ENCODE data around the gene CSF3.

Gene CSF3

DNA sequence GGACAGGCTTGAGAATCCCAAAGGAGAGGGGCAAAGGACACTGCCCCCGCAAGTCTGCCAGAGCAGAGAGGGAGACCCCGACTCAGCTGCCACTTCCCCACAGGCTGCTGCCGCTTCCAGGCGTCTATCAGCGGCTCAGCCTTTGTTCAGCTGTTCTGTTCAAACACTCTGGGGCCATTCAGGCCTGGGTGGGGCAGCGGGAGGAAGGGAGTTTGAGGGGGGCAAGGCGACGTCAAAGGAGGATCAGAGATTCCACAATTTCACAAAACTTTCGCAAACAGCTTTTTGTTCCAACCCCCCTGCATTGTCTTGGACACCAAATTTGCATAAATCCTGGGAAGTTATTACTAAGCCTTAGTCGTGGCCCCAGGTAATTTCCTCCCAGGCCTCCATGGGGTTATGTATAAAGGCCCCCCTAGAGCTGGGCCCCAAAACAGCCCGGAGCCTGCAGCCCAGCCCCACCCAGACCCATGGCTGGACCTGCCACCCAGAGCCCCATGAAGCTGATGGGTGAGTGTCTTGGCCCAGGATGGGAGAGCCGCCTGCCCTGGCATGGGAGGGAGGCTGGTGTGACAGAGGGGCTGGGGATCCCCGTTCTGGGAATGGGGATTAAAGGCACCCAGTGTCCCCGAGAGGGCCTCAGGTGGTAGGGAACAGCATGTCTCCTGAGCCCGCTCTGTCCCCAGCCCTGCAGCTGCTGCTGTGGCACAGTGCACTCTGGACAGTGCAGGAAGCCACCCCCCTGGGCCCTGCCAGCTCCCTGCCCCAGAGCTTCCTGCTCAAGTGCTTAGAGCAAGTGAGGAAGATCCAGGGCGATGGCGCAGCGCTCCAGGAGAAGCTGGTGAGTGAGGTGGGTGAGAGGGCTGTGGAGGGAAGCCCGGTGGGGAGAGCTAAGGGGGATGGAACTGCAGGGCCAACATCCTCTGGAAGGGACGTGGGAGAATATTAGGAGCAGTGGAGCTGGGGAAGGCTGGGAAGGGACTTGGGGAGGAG lies at the start of gene CSF3:
Gene CSF3, plus strand, starts transcription at position 436 of the 993 bp plus-strand sequence. Its CDS starts 35 bp downstream, at position 471.
- peak; percentile 68 to 89 (median 75) for DNase-seq

- no peak for DNase-seq
Measured at GRCh38 chr17:39966771-39967170, 48.5 kb upstream of the CSF3 start.

- DNase-seq, result no peak
Measured at GRCh38 chr17:39968761-39969160, 46.5 kb upstream of the CSF3 start.

DNA sequence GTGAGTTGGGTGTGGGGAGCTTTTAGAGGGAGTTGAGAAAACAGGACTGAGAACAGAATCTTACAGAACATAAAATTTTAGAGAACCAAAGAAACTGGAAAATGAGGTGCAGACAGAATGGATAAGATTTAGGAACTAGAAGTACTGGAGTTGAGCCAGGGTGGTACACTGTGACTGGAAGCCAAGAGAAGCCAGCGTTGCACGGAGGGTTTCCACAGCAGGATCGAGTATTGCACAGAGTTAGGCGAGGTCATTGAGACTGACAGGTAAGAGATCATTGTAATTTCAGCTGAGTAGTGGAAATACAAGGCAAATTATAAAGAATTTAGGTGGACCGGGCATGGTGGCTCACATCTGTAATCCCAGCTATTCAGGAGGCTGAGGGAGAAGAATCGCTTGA lies 45.9 kb upstream of the CSF3 start:
- peak; percentile 35 to 50 (median 45) for DNase-seq

GRCh38 chr17:39970157-39970692 lies 45.0 kb upstream of the CSF3 start:
- DNase-seq, result no peak

GRCh38 chr17:39971076-39971603 lies 44.1 kb upstream of the CSF3 start:
- no peak for DNase-seq

DNA sequence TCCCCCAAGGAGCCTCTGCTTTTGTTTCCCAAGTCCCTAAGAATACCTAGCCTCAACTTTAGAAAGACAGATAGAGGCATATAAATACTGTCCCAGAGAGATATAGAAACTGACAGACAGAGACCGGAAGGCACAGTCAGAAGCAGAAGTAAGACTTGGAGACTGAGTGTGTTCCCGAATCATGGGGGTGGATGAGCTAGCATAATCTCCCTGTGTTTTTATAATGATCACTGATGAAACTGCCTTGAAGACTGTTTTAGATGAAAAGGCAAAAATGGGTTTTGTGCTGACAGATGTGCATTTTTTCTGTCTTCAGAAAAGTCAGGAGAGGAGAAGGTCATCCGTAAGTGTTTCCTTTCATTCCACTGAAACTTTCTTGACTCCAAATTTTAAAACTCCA lies 43.0 kb upstream of the CSF3 start:
- peak; percentile 81 to 90 (median 82) for DNase-seq

- no peak for DNase-seq
Measured at GRCh38 chr17:39973496-39973895, 41.7 kb upstream of the CSF3 start.

- DNase-seq, result no peak
Measured at GRCh38 chr17:39974433-39974832, 40.8 kb upstream of the CSF3 start.

GRCh38 chr17:39975801-39976200 lies 39.4 kb upstream of the CSF3 start:
- DNase-seq, result no peak

DNA sequence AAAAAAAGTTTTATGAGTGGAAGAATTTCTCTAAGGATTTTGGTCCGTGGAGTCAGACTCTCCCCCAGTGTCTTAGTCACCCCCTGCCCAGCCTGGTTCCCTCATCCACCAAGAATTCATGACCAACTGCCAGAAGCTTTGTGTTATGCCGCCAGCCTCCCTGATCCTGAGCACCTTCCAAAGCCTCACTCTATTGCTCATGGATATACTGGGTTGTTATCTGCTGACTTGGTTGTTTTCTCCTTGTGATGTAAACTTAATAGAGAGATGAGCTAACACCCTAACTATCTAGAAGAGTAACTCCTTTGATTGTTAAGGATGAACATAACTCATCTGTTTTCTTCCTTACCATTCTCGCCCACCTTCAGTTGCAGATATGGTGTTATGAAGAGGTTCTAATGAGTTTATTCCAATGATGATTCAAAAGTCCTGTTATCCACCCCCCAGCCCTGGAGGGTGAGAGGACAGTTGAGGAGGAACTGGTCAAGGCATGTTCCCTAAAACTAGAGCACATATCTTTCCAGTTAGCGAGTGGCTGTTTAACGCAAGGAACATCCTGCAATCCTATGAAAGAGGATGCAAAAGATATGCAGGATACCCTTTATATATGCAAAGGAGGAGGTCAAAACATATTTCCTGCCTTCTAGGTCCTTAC lies 36.1 kb upstream of the CSF3 start:
- DNase-seq, result peak; percentile 53 to 56 (median 53)

DNA sequence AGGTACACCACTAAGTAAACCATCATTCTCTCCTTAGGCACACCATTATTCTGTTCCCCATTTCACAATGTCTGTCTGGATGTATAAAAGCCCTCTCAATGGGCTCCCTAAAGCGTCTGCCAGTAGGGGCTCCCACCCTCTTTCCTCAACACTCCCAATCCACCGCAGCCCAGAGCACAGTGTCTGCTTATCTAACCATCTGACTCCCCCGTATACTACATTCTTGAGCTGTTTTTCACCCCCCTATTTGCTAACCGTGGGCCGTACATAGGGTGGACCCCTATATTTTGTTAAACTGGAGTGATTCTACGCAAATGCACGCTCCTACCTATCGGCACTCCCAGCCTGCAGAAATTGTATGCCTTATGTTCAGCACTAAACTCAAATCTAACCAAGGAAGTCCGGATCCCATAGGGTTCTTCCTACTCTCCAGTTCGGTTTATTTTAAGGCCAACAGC lies 35.3 kb upstream of the CSF3 start:
- peak in 2 of 3 donors; percentile 19 to 41 for DNase-seq

DNA sequence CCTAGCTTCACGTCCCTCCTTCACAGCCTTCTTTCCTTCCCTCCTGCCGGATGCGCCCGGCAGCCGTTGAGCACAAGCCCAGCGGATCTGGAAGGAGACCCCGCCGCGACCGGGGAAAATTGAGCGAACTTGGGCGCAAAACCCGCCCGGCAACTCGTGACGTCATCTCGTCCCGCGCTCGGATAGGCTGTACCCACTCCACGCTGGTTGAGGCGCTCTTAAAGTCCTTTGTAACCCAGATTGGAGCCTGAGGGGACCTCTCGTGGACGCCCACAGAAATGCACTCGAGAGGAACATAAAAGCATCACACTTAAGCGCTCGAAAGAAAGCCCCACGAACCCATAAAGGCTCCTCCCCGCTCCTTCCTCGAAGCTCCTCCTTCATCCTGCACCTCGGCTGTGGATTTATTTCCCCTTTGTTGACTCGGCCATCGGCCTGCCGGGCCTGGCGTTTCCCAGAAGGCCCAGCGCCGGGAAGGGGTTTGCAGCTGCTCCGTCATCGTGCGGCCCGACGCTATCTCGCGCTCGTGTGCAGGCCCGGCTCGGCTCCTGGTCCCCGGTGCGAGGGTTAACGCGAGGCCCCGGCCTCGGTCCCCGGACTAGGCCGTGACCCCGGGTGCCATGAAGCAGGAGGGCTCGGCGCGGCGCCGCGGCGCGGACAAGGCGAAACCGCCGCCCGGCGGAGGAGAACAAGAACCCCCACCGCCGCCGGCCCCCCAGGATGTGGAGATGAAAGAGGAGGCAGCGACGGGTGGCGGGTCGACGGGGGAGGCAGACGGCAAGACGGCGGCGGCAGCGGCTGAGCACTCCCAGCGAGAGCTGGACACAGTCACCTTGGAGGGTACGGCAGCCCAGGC lies 34.7 kb upstream of the CSF3 start, which contains the start of gene PSMD3:
Gene PSMD3, plus strand, starts transcription at position 457 of the 856 bp plus-strand sequence. Its CDS starts 164 bp downstream, at position 621.
- DNase-seq, result peak; percentile 98 to 100 (median 100)

DNA sequence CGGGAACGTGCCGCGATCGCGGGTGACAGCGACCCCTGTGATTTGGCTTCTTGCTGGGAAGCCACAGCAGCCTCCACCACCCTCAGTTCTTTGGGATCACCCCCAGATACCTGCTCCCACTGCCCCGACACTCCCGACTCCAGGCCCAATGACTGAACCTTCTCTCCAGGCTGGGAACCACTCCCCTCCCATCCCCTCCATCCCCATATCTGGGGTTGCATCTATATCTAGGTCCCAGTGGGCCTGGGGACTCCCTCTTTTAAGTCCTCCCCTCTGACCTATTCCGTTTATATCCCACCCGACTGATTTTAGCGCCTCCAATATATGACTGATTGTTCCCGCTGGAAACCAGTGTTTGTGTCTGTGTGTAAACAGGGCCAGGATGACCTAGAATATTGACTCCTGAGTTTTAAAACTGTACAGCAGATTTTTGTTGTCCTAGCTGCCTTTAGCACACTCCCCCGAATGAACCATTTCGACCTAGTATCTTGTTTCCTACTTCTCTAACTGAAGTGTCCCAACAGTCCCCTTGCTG lies 34.0 kb upstream of the CSF3 start:
- DNase-seq, result no peak

GRCh38 chr17:39981766-39982375 lies 33.4 kb upstream of the CSF3 start:
- DNase-seq, result peak in 1 of 3 donors; percentile 37

GRCh38 chr17:39988206-39988810 lies 26.9 kb upstream of the CSF3 start:
- DNase-seq, result no peak

- DNase-seq, result no peak
Measured at GRCh38 chr17:39994448-39994847, 20.8 kb upstream of the CSF3 start.

DNA sequence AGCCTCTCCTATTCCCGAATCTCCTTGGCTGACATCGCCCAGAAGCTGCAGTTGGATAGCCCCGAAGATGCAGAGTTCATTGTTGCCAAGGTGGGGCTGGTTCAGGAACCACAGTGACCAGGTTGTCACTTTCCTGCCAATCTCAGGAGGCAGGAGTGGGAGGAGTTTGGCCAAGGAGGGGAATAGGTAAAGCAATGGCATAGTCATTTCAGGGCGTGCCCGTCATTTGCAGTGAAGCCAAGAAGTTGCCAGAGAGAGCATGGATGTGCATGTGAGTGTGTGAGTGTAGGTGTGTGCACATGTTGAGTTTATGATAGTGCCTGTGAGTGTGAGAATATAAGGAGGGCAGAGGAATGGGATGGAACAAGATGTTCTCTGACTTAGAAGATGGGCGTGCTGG lies 19.8 kb upstream of the CSF3 start:
- no peak for DNase-seq

DNA sequence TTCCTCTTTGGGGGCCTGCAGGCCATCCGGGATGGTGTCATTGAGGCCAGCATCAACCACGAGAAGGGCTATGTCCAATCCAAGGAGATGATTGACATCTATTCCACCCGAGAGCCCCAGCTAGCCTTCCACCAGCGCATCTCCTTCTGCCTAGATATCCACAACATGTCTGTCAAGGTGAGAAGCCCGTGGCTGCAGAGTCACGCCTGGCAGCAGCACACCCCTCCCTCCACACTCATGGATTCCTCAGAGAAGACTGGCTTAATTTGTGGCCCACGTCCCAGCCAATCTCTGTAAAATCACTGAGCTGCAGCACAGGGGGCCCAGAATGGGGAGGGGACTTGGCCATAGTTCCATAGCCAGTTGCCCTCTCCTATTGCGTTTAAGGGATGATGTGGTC lies 19.1 kb upstream of the CSF3 start:
- no peak for DNase-seq

GRCh38 chr17:39996800-39997199 lies 18.4 kb upstream of the CSF3 start:
- peak; percentile 48 to 70 (median 48) for DNase-seq

- no peak for DNase-seq
Measured at GRCh38 chr17:39997543-39997942, 17.7 kb upstream of the CSF3 start.
